ENCODE data around the gene LY6G6C. TPM values are rescaled to one million over a fixed set of nuclear protein-coding genes. Genes with fewer than 3 reads are reported as not detected.

The LY6G6C gene
- total RNA-seq, 2 experiments from 2014 or later = not detected

- Mint-ChIP-seq H3K4me3 (no peak overlapping the region), H3K9me3 (no peaks in the 10 kb centered on the region), H3K27me3 (no peaks in the 10 kb centered on the region), H3K27ac (no peak overlapping the region), H3K4me1 (ENCODE audit: low read depth) (peaks cover 16% of the 10 kb centered on the region), H3K36me3 (ENCODE audit: low read depth) (peaks cover 3% of the 10 kb centered on the region)
- intact Hi-C loops (cut with micrococcal nuclease) = no loop called here
- DNase-seq = no peak
- ATAC-seq = no peak
- no peak for TF ChIP-seq CTCF (IDR thresholded peaks at IDR 0.05)
- ChIA-PET CTCF (interaction anchor here (1.1 to 1.3 kb wide), 2 partner anchors 16 to 90 kb away, joined by 3 to 4 read pairs; partner anchors contain the start of gene VARS1), POLR2A (no interaction called here)
Observed at GRCh38 chr6:31705931-31706330, 15.6 kb downstream of the LY6G6C start.

DNA sequence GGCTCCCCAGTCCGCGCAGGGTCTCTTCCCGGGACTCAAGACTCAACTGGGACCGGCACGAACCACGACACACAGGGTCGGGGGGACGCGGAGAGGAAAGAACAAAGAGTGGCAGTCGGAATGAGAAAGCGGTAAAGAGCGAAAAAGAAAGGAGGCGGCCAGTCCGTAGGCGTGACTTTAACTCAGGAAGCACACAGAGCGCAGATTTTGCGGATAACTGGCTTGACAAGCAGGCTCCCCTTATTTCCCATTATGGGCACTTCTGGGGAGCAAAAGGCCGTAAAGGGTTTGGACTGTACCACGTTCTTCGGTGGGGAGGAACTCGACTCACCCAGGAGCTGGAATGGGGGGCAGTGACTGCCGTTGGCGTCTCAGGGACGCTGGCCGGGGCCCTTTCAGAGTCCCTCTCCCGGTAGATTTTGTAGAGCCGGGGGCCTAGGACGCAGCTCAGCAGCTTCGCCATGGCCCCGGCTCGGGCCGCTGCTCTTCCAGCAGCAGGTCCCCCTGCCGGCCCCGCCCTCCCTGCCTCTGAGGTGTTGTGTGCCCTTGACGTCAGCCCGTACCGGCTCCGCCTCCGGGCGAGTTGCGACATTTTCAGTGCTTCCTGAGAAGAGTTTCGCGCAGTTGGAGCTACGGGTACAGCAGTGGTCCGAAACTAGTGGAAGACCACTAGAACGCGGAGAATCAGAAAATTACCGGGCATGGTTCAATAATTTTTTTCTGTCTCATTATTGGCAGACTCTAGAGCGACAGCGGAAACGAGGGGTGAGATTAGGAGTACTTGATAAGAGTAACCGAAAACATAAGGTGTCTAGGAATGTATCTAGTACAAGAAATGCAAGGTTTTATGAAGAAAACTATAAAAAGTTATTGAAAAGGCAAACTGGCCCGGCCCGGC is 18.5 kb downstream of the LY6G6C start, which contains the start of gene ABHD16A:
ABHD16A (minus strand) TSS at position 506 of the 898 bp plus-strand sequence; CDS start at position 463, 43 bp downstream.
- ChIA-PET POLR2A (interaction anchor here (0.7 to 3.4 kb wide), 16 partner anchors 10 to 163 kb away, joined by 3 to 13 read pairs (median 5); partner anchors contain the start of genes C6orf47, CSNK2B, GPANK1 and LY6G5C), CTCF (interaction anchor here (0.7 to 1.6 kb wide), 7 partner anchors 9 to 127 kb away, joined by 3 to 6 read pairs (median 5); partner anchors contain the start of genes GPANK1, LSM2 and VARS1)
- TF ChIP-seq CTCF (IDR thresholded peaks at IDR 0.05) = no peak
- DNase-seq (peak; percentile 99), ATAC-seq (peak; percentile 95)
- Mint-ChIP-seq H3K9me3 (no peaks in the 10 kb centered on the region), H3K27ac (peak within 1 kb of the TSS; percentile 94), H3K4me3 (peak within 1 kb of the TSS; percentile 95), H3K4me1 (ENCODE audit: low read depth) (peaks cover 21% of the 10 kb centered on the region), H3K36me3 (ENCODE audit: low read depth) (peaks cover 3% of the 10 kb centered on the region), H3K27me3 (no peaks in the 10 kb centered on the region)
- intact Hi-C loops (cut with micrococcal nuclease) = no loop called here

DNA sequence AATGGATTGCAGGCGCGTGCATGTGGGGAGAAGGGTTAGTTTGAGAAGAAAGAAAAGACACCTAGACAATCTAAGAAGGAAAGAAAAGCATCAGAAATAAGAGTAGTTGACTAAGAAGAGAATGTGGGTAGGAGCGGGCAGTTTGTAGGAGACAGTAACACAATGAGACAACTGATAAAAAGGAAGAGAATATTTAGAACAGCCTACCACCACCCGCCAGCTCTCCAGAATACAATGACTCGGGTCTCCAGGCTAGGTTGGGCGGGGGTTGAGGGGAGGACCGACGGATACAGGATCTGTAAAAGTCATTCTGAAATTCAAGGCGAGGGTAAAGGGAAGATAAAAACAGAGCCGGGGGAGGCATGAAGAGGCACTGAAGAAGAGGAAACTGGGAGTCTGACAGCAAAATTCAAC is 19.1 kb downstream of the LY6G6C start:
- no peaks in the 10 kb centered on the region for H3K9me3 Mint-ChIP-seq
- no peaks in the 10 kb centered on the region for H3K27me3 Mint-ChIP-seq
- H3K36me3 Mint-ChIP-seq (ENCODE audit: low read depth) = peaks cover 7% of the 10 kb centered on the region
- peak overlapping the region; percentile 95 for H3K4me3 Mint-ChIP-seq
- H3K27ac Mint-ChIP-seq = peak overlapping the region; percentile 94
- ATAC-seq (peak; percentile 12), DNase-seq (peak; percentile 49)
- CTCF ChIA-PET = interaction anchor here (1.2 to 1.4 kb wide), 2 partner anchors 94 to 104 kb away, joined by 3 to 5 read pairs; partner anchors contain the start of gene VARS1
- POLR2A ChIA-PET = interaction anchor here (0.8 to 3.4 kb wide), 12 partner anchors 10 to 133 kb away, joined by 3 to 13 read pairs (median 5); partner anchors contain the start of genes C6orf47, CSNK2B, GPANK1 and LY6G5C
- no peak for TF ChIP-seq CTCF (IDR thresholded peaks at IDR 0.05)
- intact Hi-C loops (cut with micrococcal nuclease) = no loop called here
- H3K4me1 Mint-ChIP-seq (ENCODE audit: low read depth) = peaks cover 27% of the 10 kb centered on the region

DNA sequence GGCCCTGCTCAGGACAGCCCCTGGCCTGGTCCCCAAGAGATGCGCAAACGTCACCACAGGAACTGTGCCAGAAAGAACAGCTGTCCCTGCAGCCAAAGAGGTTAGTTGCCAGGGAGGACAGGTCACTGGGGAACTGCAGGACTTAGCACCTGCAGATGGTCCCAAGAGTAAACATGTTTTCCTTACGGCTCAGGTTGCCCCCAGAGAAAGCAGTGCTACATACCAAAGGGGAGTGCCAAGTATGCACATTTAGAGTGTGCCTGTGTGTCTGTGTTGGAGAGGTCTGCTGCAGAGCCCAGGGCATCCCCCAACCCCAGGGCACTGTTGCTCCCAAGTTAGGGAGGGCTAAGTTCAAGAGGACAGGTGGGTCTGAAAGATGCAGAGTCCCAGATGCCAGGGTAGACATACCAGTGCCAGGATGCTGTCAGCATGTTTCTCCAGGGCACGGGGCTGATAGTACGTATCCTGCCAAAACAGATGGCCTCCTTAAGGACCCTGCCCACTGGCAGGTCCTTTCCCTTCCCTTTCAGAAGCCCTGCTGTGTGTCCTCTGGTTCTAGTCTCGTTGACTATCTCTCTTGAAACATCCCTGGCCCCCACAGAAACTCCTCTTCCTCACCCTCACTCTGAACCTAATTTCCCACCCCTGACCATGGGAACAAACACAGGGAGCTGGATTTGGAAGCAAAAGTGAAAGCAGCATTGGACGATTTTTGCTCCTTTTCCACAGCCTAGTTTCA is 19.7 kb downstream of the LY6G6C start:
- Mint-ChIP-seq H3K36me3 (ENCODE audit: low read depth) (peaks cover 12% of the 10 kb centered on the region), H3K4me3 (peak overlapping the region; percentile 95), H3K9me3 (no peaks in the 10 kb centered on the region), H3K4me1 (ENCODE audit: low read depth) (peaks cover 29% of the 10 kb centered on the region), H3K27me3 (no peaks in the 10 kb centered on the region), H3K27ac (peak overlapping the region; percentile 94)
- ATAC-seq = no peak
- intact Hi-C loops (cut with micrococcal nuclease) = no loop called here
- DNase-seq = no peak
- TF ChIP-seq CTCF (IDR thresholded peaks at IDR 0.05) = no peak
- ChIA-PET POLR2A (interaction anchor here (0.8 to 3.4 kb wide), 9 partner anchors 10 to 134 kb away, joined by 3 to 13 read pairs (median 5); partner anchors contain the start of genes CSNK2B, GPANK1 and LY6G5C), CTCF (interaction anchor here (1.2 to 2.8 kb wide), 2 partner anchors 11 to 103 kb away, joined by 3 to 9 read pairs; no protein-coding TSS in a partner anchor)
